H9 (cell line): ENCODE results near the gene C1QTNF3. TPM values are rescaled to one million over a fixed set of nuclear protein-coding genes. Genes with fewer than 3 reads are reported as not detected.

Experiments used
- DNase-seq: peaks from one replicate; pipeline ENCODE4 v3.0.0-alpha.2; 2017
- H2AFZ ChIP-seq: one replicate; pipeline ENCODE4 v1.6.1; 2013; ENCODE audit warnings: mild to moderate bottlenecking, low read length, control low read depth, moderate library complexity
- H2AK5ac ChIP-seq: 2 replicates; pipeline ENCODE4 v1.6.1; 2013; ENCODE audit warnings: low read length, control low read depth, mixed read lengths; ENCODE audit not compliant: insufficient read length
- H2BK120ac ChIP-seq: one replicate; pipeline ENCODE4 v1.6.1; 2013; ENCODE audit warnings: low read depth, mild to moderate bottlenecking, low read length, control low read depth, inconsistent platforms; ENCODE audit not compliant: poor library complexity, severe bottlenecking
- H2BK12ac ChIP-seq: 2 replicates; pipeline ENCODE4 v1.6.1; 2013; ENCODE audit warnings: low read length, control low read depth, mixed read lengths, low read depth; ENCODE audit not compliant: insufficient read length
- H2BK15ac ChIP-seq: 2 replicates; pipeline ENCODE4 v1.6.1; 2013; ENCODE audit warnings: low read depth, low read length, control low read depth
- H2BK20ac ChIP-seq: one replicate; pipeline ENCODE4 v1.6.1; 2013; ENCODE audit warnings: low read depth, mild to moderate bottlenecking, low read length, control low read depth, inconsistent platforms; ENCODE audit not compliant: poor library complexity, severe bottlenecking
- H2BK5ac ChIP-seq: 2 replicates; pipeline ENCODE4 v1.6.1; 2013; ENCODE audit warnings: low read length, control low read depth, mixed read lengths; ENCODE audit not compliant: insufficient read length
- H3K14ac ChIP-seq: 2 replicates; pipeline ENCODE4 v1.6.1; 2013; ENCODE audit warnings: low read length, control low read depth; ENCODE audit not compliant: insufficient read depth
- H3K18ac ChIP-seq: 2 replicates; pipeline ENCODE4 v1.6.1; 2013; ENCODE audit warnings: low read depth, mild to moderate bottlenecking, mixed read lengths, low read length, control low read depth; ENCODE audit not compliant: insufficient read length
- H3K23ac ChIP-seq: 2 replicates; pipeline ENCODE4 v1.6.1; 2013; ENCODE audit warnings: low read length, control low read depth, mixed read lengths, low read depth; ENCODE audit not compliant: insufficient read length
- H3K23me2 ChIP-seq: 2 replicates; pipeline ENCODE4 v1.6.1; 2013; ENCODE audit warnings: low read depth, mild to moderate bottlenecking, mixed read lengths, low read length, control low read depth; ENCODE audit not compliant: insufficient read length, poor library complexity, severe bottlenecking
- H3K27ac ChIP-seq: 2 replicates; pipeline ENCODE4 v1.5.1; 2013; ENCODE audit warnings: low read length, control low read depth, mixed read lengths, low read depth; ENCODE audit not compliant: insufficient read length
- H3K27me3 ChIP-seq: 2 replicates; pipeline ENCODE4 v1.6.1; 2013; ENCODE audit warnings: low read length, control low read depth, inconsistent platforms; ENCODE audit not compliant: insufficient read depth
- H3K4ac ChIP-seq: 2 replicates; pipeline ENCODE4 v1.6.1; 2013; ENCODE audit warnings: low read depth, mild to moderate bottlenecking, control low read depth, inconsistent platforms, low read length, moderate library complexity
- H3K4me1 ChIP-seq: 2 replicates; pipeline ENCODE4 v1.6.1; 2013; ENCODE audit warnings: low read length, control low read depth, inconsistent platforms; ENCODE audit not compliant: insufficient read depth
- H3K4me2 ChIP-seq: 2 replicates; pipeline ENCODE4 v1.6.1; 2013; ENCODE audit warnings: low read length, control low read depth, mixed read lengths; ENCODE audit not compliant: insufficient read length, insufficient read depth
- H3K56ac ChIP-seq: 2 replicates; pipeline ENCODE4 v1.6.1; 2013; ENCODE audit warnings: low read depth, mild to moderate bottlenecking, mixed read lengths, low read length, control low read depth; ENCODE audit not compliant: insufficient read length
- H3K79me1 ChIP-seq: 2 replicates; pipeline ENCODE4 v1.6.1; 2013; ENCODE audit warnings: low read depth, mild to moderate bottlenecking, moderate library complexity, low read length, control low read depth, inconsistent platforms; ENCODE audit not compliant: insufficient read depth, poor library complexity, severe bottlenecking
- H3K79me2 ChIP-seq: 2 replicates; pipeline ENCODE4 v1.6.1; 2013; ENCODE audit warnings: low read length, control low read depth, inconsistent platforms; ENCODE audit not compliant: insufficient read depth
- H3K9ac ChIP-seq: 2 replicates; pipeline ENCODE4 v1.6.1; 2013; ENCODE audit warnings: low read length, control low read depth, mixed read lengths; ENCODE audit not compliant: insufficient read length; ENCODE audit errors: extremely low read depth
- H3K9me3 ChIP-seq: one replicate; pipeline ENCODE4 v1.6.1; 2013; ENCODE audit warnings: low read depth, low read length, inconsistent platforms; ENCODE audit not compliant: control insufficient read depth
- H3T11ph ChIP-seq: one replicate; pipeline ENCODE4 v1.6.1; 2013; ENCODE audit warnings: mild to moderate bottlenecking, low read length, control low read depth, inconsistent platforms
- H4K20me1 ChIP-seq: one replicate; pipeline ENCODE4 v1.6.1; 2013; ENCODE audit not compliant: control insufficient read depth, insufficient read length, insufficient read depth
- H4K5ac ChIP-seq: 2 replicates; pipeline ENCODE4 v1.6.1; 2013; ENCODE audit warnings: low read depth, mild to moderate bottlenecking, mixed read lengths, low read length, control low read depth; ENCODE audit not compliant: insufficient read length
- H4K8ac ChIP-seq: replicated peaks from 2 replicates; pipeline ENCODE4 v1.6.1; 2013; ENCODE audit warnings: low read length, control low read depth, mixed read lengths, low read depth; ENCODE audit not compliant: insufficient read length
- H4K91ac ChIP-seq: 2 replicates; pipeline ENCODE4 v1.6.1; 2013; ENCODE audit warnings: low read depth, mild to moderate bottlenecking, moderate library complexity, mixed read lengths, low read length, control low read depth; ENCODE audit not compliant: insufficient read length
- H3K27ac Mint-ChIP-seq, 3 experiments: 2 replicates in 2 of 3; 3 replicates in 1 of 3; pipeline ENCODE4 v1.8.0; 2020 to 2021; ENCODE audit warnings: mixed read lengths in 3 of 3, mild to moderate bottlenecking in 1 of 3, moderate library complexity in 1 of 3
- H3K27me3 Mint-ChIP-seq: 2 replicates; pipeline ENCODE4 v1.8.0; 2021; ENCODE audit warnings: low read depth, mild to moderate bottlenecking, moderate library complexity, mixed read lengths
- H3K36me3 Mint-ChIP-seq, 3 experiments: 2 replicates in 2 of 3; 3 replicates in 1 of 3; pipeline ENCODE4 v1.8.0; 2020 to 2021; ENCODE audit warnings: low read depth in 3 of 3, mixed read lengths in 3 of 3; ENCODE audit not compliant: insufficient read depth in 1 of 3
- H3K4me1 Mint-ChIP-seq, 2 experiments: 2 replicates each; pipeline ENCODE4 v1.8.0; 2020; ENCODE audit warnings: mixed read lengths in 2 of 2
- H3K4me3 Mint-ChIP-seq, 2 experiments: 2 replicates in 1 of 2; 3 replicates in 1 of 2; pipeline ENCODE4 v1.8.0; 2020 to 2021; ENCODE audit warnings: mild to moderate bottlenecking in 2 of 2, mixed read lengths in 2 of 2, moderate library complexity in 1 of 2
- H3K9me3 Mint-ChIP-seq, 2 experiments: 2 replicates in 1 of 2; 3 replicates in 1 of 2; pipeline ENCODE4 v1.8.0; 2020; ENCODE audit warnings: mild to moderate bottlenecking in 2 of 2, mixed read lengths in 2 of 2, moderate library complexity in 1 of 2
- WGBS: extraction: QIAGEN DNeasy Blood & Tissue Kit; methylation state at CpG from one replicate; pipeline ENCODE4 v1.1.7; 2013; ENCODE audit warnings: missing lambda C conversion rate, low lambda C conversion rate, mixed read lengths; ENCODE audit not compliant: insufficient read length; ENCODE audit errors: extremely low coverage; 5-methylcytosine and 5-hydroxymethylcytosine counted together
- total RNA-seq: library from RNA; stranded (reverse); gene quantifications from 2 replicates; pipeline ENCODE4 v1.2.1, GENCODE V29; 2021
- TF ChIP-seq, protein P1 (sequence below): fragments of 200-600 bp; sonication (generic); conservative IDR thresholded peaks from 3 replicates; pipeline ENCODE4 v1.8.0; 2021; ENCODE audit warnings: antibody characterized with exemption, mild to moderate bottlenecking

The C1QTNF3 gene
- total RNA-seq, 1 experiment from 2014 or later, result 1.1 TPM

DNA sequence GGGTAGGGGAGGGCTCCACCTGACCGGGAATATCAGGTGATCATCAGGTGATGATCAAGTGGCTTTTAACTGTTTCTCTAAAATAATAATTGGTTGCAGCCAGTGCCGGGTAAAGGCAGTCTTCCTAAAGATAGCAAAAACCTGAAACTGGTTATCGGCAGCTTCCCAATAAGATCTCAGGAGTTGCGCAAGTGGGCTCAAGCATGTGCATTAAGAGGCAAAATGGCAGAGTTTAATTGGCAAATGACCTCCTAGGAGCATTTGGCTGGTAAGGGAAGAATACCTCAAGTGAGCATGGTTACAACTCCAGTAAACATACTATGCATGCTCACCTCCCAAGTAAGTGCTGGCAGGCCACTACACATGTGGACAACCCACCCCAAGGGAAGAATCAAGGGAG is 4.2 kb downstream of the C1QTNF3 start:
- no peak for DNase-seq

More for the DNA sequence above, 4.2 kb downstream of the C1QTNF3 start:
- 0 out of 2 replicates have a peak, but pooled peaks cover 2% of the 10 kb centered on the region for H3K4me1 ChIP-seq
- H3K18ac ChIP-seq, result no peak overlapping the region
- H4K20me1 ChIP-seq, result no peaks in the 10 kb centered on the region
- no peak overlapping the region for H4K8ac ChIP-seq
- no peaks in the 10 kb centered on the region for H3K79me1 ChIP-seq
- no peak overlapping the region for H2AFZ ChIP-seq
- H3K27me3 ChIP-seq, result no peaks in the 10 kb centered on the region
- H2BK5ac ChIP-seq, result no peak overlapping the region
- H4K5ac ChIP-seq, result no peak overlapping the region
- Mint-ChIP-seq H3K9me3 (peaks cover 2 to 3% of the 10 kb centered on the region in 2 experiments; a peak in 2 of 5 replicates), H3K27me3 (no peaks in the 10 kb centered on the region), H3K27ac (peak overlapping the region in 1 of 3 experiments; percentile 82; a peak in 1 of 7 replicates), H3K36me3 (peaks cover 1 to 6% (median 4%) of the 10 kb centered on the region in 3 experiments; a peak in 4 of 7 replicates), H3K4me3 (no peak overlapping the region), H3K4me1 (peaks cover 18 to 21% of the 10 kb centered on the region in 2 experiments)
- H2BK12ac ChIP-seq, result no peak overlapping the region
- no peaks in the 10 kb centered on the region for H3K79me2 ChIP-seq
- H2BK120ac ChIP-seq, result no peak overlapping the region
- H2AK5ac ChIP-seq, result no peak overlapping the region
- H3K23me2 ChIP-seq, result no peaks in the 10 kb centered on the region
- no peak overlapping the region for H3K9ac ChIP-seq
- H2BK15ac ChIP-seq, result no peak overlapping the region
- no peak overlapping the region for H3K56ac ChIP-seq
- H3K4me2 ChIP-seq, result no peak overlapping the region
- no peak overlapping the region for H3K23ac ChIP-seq
- H2BK20ac ChIP-seq, result no peak overlapping the region
- H3K4ac ChIP-seq, result no peak overlapping the region
- H3T11ph ChIP-seq, result no peak overlapping the region
- no peak overlapping the region for H3K27ac ChIP-seq
- H3K14ac ChIP-seq, result no peak overlapping the region
- no peaks in the 10 kb centered on the region for H3K9me3 ChIP-seq
- no peak overlapping the region for H4K91ac ChIP-seq
- TF ChIP-seq, protein P1, sequence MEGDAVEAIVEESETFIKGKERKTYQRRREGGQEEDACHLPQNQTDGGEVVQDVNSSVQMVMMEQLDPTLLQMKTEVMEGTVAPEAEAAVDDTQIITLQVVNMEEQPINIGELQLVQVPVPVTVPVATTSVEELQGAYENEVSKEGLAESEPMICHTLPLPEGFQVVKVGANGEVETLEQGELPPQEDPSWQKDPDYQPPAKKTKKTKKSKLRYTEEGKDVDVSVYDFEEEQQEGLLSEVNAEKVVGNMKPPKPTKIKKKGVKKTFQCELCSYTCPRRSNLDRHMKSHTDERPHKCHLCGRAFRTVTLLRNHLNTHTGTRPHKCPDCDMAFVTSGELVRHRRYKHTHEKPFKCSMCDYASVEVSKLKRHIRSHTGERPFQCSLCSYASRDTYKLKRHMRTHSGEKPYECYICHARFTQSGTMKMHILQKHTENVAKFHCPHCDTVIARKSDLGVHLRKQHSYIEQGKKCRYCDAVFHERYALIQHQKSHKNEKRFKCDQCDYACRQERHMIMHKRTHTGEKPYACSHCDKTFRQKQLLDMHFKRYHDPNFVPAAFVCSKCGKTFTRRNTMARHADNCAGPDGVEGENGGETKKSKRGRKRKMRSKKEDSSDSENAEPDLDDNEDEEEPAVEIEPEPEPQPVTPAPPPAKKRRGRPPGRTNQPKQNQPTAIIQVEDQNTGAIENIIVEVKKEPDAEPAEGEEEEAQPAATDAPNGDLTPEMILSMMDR, result no peak
- WGBS, result no CpG with 5 or more reads among the region's 4 CpGs
